KMS-11 (cell line): Measurements from ENCODE around the gene ATP13A2.
"Not testable (repeated sequence)": the region's sequence is repeated elsewhere in the genome, so short reads cannot be mapped to it uniquely, and the experiment has no call there.

Experiments
- H2AFZ ChIP-seq: fragments of 200-600 bp; sonication (generic); 2 replicates; pipeline ENCODE4 v1.6.1; 2016; ENCODE audit warnings: antibody characterized with exemption, mixed run types, low read depth
- H3K27ac ChIP-seq: fragments of 200-600 bp; sonication (generic); 2 replicates; pipeline ENCODE4 v1.6.1; 2016; ENCODE audit warnings: mild to moderate bottlenecking, mixed run types
- H3K27me3 ChIP-seq: fragments of 200-600 bp; sonication (generic); 2 replicates; pipeline ENCODE4 v1.6.1; 2017; ENCODE audit warnings: mild to moderate bottlenecking, low read depth, mixed run types, moderate library complexity; ENCODE audit not compliant: insufficient read depth
- H3K36me3 ChIP-seq: fragments of 200-600 bp; sonication (generic); 2 replicates; pipeline ENCODE4 v1.6.1; 2017; ENCODE audit warnings: mild to moderate bottlenecking, mixed run types; ENCODE audit not compliant: insufficient read depth
- H3K4me1 ChIP-seq: fragments of 200-600 bp; sonication (generic); 2 replicates; pipeline ENCODE4 v1.6.1; 2016; ENCODE audit warnings: mild to moderate bottlenecking, low read depth, mixed run types; ENCODE audit not compliant: poor library complexity, severe bottlenecking
- H3K4me2 ChIP-seq: fragments of 200-600 bp; sonication (generic); 2 replicates; pipeline ENCODE4 v1.7.0; 2016; ENCODE audit warnings: mild to moderate bottlenecking, mixed run types
- H3K4me3 ChIP-seq: fragments of 200-600 bp; sonication (generic); IDR thresholded peaks from 2 replicates; pipeline ENCODE4 v1.6.1; 2017; ENCODE audit warnings: low read depth, low read length, mixed read lengths; ENCODE audit not compliant: insufficient read depth
- H3K79me2 ChIP-seq: fragments of 200-600 bp; sonication (generic); 2 replicates; pipeline ENCODE4 v1.6.1; 2016; ENCODE audit warnings: low read depth, mixed run types; ENCODE audit not compliant: insufficient read depth
- H3K9ac ChIP-seq: fragments of 200-600 bp; sonication (generic); 2 replicates; pipeline ENCODE4 v1.6.1; 2016; ENCODE audit warnings: mild to moderate bottlenecking, mixed run types
- H4K20me1 ChIP-seq: fragments of 200-600 bp; sonication (generic); 2 replicates; pipeline ENCODE4 v1.6.1; 2016; ENCODE audit warnings: mild to moderate bottlenecking, mixed run types; ENCODE audit not compliant: insufficient read depth
- TF ChIP-seq, protein P1 (sequence below): fragments of 200-600 bp; sonication (generic); conservative IDR thresholded peaks from 2 replicates; pipeline ENCODE4 v1.6.1; 2017; ENCODE audit warnings: low read depth, mild to moderate bottlenecking, antibody characterized with exemption, low read length, moderate library complexity, mixed read lengths

The ATP13A2 gene

DNA sequence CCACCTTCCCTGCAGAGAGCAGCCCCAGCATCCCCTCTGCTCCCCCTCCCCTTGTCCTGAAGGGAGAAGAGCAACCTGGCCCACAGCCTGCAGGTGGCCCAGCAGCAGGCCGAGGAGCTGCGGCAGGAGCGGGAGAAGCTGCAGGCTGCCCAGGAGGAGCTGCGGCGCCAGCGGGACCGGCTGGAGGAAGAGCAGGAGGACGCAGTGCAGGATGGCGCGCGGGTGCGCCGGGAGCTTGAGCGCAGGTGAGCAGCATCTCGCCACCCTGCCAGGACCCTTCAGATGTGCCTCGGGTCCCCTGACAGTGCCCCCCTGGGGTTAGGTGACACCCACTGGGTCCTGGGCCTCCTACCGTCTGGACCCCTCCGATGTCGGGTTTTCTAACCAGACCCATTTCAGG lies 67.7 kb downstream of the ATP13A2 start:
- TF ChIP-seq, protein P1, sequence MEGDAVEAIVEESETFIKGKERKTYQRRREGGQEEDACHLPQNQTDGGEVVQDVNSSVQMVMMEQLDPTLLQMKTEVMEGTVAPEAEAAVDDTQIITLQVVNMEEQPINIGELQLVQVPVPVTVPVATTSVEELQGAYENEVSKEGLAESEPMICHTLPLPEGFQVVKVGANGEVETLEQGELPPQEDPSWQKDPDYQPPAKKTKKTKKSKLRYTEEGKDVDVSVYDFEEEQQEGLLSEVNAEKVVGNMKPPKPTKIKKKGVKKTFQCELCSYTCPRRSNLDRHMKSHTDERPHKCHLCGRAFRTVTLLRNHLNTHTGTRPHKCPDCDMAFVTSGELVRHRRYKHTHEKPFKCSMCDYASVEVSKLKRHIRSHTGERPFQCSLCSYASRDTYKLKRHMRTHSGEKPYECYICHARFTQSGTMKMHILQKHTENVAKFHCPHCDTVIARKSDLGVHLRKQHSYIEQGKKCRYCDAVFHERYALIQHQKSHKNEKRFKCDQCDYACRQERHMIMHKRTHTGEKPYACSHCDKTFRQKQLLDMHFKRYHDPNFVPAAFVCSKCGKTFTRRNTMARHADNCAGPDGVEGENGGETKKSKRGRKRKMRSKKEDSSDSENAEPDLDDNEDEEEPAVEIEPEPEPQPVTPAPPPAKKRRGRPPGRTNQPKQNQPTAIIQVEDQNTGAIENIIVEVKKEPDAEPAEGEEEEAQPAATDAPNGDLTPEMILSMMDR: no peak
- H3K27me3 ChIP-seq: no peaks in the 10 kb centered on the region
- no peaks in the 10 kb centered on the region for H3K4me1 ChIP-seq
- H3K9ac ChIP-seq: no peak overlapping the region
- H3K27ac ChIP-seq: no peak overlapping the region
- H4K20me1 ChIP-seq: no peaks in the 10 kb centered on the region
- no peak overlapping the region for H2AFZ ChIP-seq
- no peak overlapping the region for H3K4me3 ChIP-seq
- no peaks in the 10 kb centered on the region for H3K79me2 ChIP-seq
- no peaks in the 10 kb centered on the region for H3K36me3 ChIP-seq
- no peak overlapping the region for H3K4me2 ChIP-seq

DNA sequence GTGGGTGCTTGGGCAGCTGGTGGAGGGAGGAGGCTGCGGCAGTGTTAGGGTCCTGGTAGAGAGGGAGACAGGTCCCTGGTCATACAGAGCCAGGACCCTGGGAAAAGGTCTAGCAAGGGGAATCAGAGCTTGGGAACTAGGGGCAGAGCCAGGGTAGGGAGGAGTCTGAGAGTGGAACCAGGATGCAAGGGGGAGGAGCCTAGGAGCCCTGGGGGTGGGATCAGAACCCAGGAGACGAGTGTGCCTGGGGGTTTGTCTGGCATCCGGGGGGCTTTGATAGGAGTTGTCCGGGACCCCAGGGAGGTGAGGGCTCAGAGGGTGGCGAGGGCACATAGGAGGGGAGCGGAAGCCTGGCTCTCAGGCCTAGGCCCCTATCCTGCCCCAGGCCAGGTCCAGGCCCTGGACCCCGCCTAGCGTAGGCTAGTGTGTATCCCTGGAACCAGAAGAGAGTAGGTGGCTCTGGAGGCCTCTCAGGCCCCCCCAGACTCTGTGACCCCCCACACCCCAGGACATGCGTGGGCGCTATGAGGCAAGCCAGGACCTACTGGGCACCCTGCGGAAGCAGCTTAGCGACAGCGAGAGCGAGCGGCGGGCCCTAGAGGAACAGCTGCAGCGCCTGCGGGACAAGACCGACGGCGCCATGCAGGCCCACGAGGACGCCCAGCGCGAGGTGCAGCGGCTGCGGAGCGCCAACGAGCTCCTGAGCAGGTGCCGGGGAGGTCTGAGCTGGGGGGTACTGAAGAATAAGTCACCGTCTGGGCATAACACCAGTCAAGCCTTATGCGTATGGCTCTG lies 72.1 kb downstream of the ATP13A2 start:
- H3K9ac ChIP-seq, H3K4me1 ChIP-seq, H3K27me3 ChIP-seq, H3K27ac ChIP-seq, H2AFZ ChIP-seq, H3K36me3 ChIP-seq, H3K79me2 ChIP-seq, H4K20me1 ChIP-seq, H3K4me2 ChIP-seq, H3K4me3 ChIP-seq: not testable (repeated sequence)

DNA sequence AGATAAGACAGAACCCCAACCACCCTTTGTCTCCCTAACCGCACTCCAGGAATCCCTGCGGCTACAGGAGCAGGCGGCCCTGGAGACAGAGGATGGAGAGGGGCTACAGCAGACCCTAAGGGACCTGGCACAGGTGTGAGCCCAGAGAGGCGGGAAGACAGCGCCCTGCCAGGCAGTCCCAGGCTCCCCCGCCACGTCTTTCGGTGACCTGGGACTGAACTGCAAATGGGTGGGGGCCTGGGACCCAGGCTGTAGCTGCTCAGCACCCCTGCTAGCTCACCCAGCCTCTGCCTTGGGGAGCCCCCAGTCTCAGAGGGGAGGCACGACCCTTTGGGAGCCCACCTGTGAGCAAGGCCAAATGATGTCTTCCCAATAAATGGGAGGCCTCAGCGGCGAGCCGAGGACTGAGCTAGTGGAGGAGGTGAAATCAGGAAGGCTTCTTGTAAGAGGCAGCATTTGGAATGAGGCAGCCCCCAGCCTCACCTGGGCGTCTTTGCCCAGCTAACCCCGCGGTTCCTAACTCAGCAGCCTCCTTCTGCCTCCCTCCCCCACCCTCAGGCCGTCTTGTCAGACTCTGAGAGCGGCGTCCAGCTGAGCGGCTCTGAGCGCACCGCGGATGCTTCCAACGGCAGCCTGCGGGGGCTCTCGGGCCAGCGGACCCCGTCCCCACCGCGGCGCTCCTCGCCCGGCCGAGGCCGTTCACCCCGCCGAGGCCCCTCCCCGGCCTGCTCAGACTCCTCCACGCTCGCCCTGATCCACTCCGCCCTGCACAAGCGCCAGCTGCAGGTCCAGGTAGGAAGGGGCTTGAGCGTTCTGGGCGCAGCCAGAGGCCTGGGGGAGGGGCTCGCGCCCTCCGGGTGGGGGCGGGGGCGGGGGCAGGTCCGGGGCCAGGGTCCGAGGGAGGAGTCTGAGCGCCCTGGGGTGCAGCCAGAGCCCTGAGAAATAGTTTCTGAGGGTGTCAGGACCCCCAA lies 73.1 kb downstream of the ATP13A2 start:
- no peaks in the 10 kb centered on the region for H3K4me1 ChIP-seq
- no peaks in the 10 kb centered on the region for H3K27me3 ChIP-seq
- H3K4me2 ChIP-seq: no peak overlapping the region
- no peak overlapping the region for H3K9ac ChIP-seq
- H2AFZ ChIP-seq: no peak overlapping the region
- TF ChIP-seq, protein P1: no peak
- no peak overlapping the region for H3K4me3 ChIP-seq
- H4K20me1 ChIP-seq: no peaks in the 10 kb centered on the region
- H3K79me2 ChIP-seq: no peaks in the 10 kb centered on the region
- no peaks in the 10 kb centered on the region for H3K36me3 ChIP-seq
- H3K27ac ChIP-seq: no peak overlapping the region

DNA sequence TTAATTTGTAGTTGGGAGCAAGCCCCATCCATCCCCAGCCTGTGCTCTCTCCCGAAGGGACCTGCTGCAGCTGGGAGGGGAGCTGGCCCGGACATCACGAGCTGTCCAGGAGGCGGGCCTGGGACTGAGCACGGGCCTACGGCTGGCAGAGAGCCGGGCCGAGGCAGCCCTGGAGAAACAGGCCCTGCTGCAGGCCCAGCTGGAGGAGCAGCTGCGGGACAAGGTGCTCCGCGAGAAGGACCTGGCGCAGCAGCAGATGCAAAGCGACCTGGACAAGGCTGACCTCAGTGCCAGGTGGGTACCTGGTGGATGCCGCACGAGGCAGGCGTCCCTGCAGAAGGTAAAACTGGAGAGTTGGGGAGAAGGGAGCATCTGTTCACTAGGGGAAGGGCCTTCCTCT lies 75.1 kb downstream of the ATP13A2 start:
- H3K36me3 ChIP-seq, H3K9ac ChIP-seq, H2AFZ ChIP-seq, H3K4me2 ChIP-seq, H3K79me2 ChIP-seq, H3K4me3 ChIP-seq, H4K20me1 ChIP-seq, H3K4me1 ChIP-seq, H3K27ac ChIP-seq, H3K27me3 ChIP-seq: not testable (repeated sequence)
